Stimulated activated CD4-positive, alpha-beta T cell treated with anti-CD3 and anti-CD28 coated beads, Interleukin-2, amount 100 ng/mL, for 24 hours (primary cell): ENCODE results near the gene CCDC110.
"Not testable (repeated sequence)": the region's sequence is repeated elsewhere in the genome, so short reads cannot be mapped to it uniquely, and the experiment has no call there.

Source experiments
- DNase-seq, 2 donors: peaks; one replicate each; pipeline ENCODE4 v3.0.0-alpha.2; 2020

Gene CCDC110

GRCh38 chr4:185471235-185472102 is at the start of gene CCDC110:
CCDC110 (minus strand) TSS chr4:185471733; CDS start chr4:185471683, 50 bp downstream.
- peak; percentile 91 to 94 for DNase-seq

GRCh38 chr4:185520119-185520518 is 48.6 kb upstream of the CCDC110 start:
- DNase-seq: no peak

DNA sequence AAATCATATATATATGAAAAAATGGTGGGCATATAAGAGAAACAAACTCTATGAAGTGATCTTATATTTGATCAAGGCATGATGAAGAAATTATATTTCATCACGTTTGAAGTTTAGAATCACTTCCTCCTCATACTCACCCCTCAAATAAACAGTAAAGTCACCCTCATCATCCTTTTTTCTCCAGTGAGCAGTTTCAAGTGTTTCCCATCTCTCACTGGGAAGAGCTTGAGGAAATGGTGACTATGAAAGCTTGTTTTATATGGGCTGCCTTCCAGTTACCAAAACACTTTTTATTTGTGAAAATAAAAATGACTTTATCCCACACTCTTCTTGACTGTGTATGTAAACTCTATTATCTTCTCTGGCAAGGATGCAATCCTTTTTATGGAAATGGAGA is 47.0 kb upstream of the CCDC110 start:
- DNase-seq: no peak

GRCh38 chr4:185518069-185518468 is 46.5 kb upstream of the CCDC110 start:
- DNase-seq: no peak

DNA sequence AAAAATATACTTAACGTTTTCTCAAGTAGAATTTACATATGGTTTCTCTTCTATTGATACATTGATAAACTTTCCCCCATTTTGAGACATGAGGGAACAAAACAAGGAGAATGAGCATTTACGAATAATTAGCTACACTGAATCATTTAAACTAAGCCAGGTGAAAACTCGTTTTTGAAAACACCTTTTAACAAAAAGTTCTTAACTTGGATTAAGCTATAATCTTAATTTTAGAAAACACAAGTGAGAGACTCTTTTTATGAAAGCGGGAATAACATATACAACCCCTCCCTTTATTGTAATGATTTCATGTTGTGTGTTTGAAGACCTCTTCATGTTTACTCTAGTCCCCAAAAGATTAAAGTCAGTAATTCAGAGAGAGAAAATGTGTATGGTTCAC is 43.7 kb upstream of the CCDC110 start:
- no peak for DNase-seq

GRCh38 chr4:185514182-185514697 is 42.7 kb upstream of the CCDC110 start:
- no peak for DNase-seq

GRCh38 chr4:185513489-185514181 is 42.1 kb upstream of the CCDC110 start:
- no peak for DNase-seq

GRCh38 chr4:185512516-185512915 is 41.0 kb upstream of the CCDC110 start:
- no peak for DNase-seq

DNA sequence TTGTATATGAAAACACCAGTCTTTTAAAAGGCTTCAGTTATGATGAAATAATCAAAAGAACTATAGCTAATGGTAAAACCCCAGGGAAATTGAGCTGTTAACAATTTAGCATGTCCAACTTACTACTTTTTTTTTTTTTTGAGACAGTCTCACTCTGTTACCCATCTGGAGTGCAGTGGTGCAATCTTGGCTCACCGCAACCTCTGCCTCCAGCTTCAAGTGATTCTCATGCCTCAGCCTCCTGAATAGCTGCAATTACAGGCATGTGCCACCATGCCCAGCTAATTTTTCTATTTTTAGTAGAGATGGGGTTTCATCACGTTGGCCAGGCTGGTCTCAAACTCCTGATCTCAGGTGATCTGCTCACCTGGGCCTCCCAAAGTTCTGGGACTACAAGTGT is 39.7 kb upstream of the CCDC110 start:
- not testable (repeated sequence) for DNase-seq

GRCh38 chr4:185510806-185511205 is 39.3 kb upstream of the CCDC110 start:
- no peak for DNase-seq

DNA sequence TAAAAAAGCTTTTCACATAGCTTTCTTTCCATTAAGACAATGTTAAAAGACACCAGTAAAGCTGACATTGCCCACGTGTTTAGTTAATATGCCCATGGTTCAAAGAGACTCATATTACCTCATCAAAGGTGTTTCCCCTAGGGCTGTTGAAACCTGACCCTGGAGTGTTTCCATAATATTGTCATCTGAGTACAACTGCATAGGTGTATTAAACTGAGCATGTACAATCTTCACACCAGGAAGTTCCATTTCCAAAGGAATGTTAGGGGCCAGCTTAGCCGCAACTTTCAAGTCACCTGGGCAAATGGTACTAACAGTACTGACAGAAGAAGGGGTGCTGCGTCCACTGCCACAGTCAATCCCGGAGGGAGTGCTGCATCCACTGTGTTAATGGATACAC is 36.6 kb upstream of the CCDC110 start:
- no peak for DNase-seq

DNA sequence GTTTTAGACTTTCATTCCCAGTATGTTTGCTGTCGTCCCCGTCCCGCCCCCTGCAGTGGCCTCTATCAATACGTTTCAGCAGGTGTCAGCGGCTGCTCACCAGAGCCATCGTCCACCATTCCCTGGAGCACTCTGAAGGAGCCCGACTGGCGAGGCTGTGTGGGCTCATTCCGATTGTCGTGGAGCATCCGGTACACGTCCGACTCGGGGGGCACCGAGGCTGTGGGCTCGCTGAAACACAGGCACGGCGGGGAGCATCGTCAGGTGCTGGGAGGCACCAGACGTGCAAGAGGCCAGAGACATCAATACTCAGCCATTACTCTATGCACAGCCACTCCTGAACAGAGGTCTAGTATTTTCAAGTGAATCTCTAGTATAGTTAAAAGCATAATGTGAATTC is 34.9 kb upstream of the CCDC110 start:
- DNase-seq: no peak

DNA sequence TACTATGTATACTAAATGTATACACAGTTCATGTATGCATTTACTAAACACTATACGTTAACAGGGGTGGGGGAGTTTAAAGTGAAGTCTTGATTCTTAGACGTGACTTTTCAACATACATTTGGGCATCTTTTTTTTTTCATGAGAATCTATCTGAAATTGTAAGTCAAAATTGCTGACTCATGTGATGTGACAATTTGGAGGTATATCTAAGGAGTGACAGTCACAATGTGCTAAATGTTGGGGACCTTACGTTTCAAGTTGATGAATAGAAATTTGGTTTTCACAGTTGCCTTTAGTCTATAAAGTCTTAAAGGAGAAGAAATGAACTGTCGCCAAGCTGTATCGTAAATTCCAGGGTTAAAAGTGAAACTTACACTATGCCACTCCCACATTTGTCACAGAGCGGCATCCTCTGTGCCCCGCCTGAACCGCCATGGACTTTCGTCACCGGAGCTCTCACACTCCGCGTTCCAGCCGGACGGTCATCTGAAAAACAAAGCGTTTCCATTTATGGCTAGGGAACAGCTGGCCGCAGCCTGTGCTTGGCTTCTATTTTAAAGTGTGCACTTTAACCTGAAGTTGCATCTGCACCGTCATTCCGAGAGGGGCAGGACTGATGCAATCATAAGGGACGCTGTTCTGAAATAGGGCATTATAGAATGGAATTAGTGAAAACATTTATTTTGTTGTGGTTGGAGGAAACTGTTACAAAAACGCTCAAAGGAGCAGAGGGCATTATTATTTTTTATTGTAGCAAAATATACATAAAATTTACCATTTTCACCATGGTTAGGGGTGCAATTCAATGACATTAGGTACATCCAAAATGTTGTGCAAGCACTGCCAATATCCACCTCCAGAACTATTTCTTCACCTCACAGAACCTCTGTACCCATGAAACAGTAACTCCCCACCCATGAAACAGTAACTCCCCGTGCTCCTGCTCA is 32.8 kb upstream of the CCDC110 start:
- DNase-seq: no peak

- no peak for DNase-seq
These were observed 30.9 kb upstream of the CCDC110 start for GRCh38 chr4:185502386-185502785.

DNA sequence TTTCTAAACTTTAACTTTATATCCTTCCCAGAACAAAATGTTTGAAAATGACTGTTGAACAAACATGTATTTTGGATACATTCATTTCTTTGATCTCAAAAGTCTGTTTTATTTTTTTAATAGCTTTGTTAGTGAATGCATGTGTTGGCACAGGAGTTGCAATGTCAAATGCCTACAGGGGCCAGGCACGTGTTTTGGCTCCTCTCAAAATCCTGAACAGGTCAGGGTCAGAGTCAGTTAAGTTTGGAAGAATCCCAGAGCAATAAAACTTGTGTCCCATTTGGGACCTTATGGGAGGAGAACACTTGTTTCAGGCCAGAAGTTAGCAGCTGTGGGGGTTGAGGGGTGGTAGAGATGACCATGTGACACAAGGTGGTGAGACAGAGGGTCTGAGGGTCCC is 29.0 kb upstream of the CCDC110 start:
- no peak for DNase-seq

DNA sequence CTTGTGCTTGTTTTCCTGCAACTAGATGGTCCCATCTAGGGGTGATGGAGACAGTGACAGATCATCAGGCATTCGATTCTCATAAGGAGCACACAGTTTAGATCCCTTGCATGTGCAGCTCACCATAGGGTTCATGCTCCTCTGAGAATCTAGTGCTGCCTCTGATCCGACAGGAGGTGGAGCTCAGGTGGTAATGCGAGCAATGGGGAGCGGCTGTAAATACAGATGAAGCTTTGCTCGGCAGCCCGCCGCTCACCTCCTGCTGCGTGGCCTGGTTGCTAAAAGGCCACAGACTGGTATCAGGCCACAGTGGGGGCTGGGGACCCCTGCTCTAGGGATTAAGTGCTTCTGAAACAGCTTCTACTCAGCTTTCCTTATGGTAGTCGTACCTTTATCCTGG is 28.5 kb upstream of the CCDC110 start:
- DNase-seq: no peak

DNA sequence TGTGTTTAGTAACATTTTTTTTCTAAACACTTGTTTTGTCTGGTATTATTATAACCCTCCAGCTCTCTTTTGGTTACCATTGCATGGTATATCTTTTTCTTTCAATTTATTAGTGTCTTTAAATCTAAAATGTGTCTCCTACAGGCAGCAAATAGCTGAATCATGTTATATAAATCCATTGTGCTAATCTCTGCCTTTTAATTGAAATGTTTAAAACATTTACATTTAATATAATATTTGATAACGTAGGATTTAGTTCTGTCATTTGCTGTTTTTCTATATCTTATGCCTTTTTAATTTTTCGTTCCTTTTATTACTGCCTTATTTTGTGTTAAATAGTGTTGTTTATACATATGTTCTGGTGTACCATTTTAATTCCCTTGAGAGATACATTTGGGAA is 17.1 kb upstream of the CCDC110 start:
- DNase-seq: no peak

GRCh38 chr4:185481401-185481800 is 9.9 kb upstream of the CCDC110 start:
- DNase-seq: no peak

- DNase-seq: no peak
These were observed 8.6 kb upstream of the CCDC110 start for GRCh38 chr4:185480016-185480732.

GRCh38 chr4:185479507-185479971 is 8.0 kb upstream of the CCDC110 start:
- DNase-seq: no peak

DNA sequence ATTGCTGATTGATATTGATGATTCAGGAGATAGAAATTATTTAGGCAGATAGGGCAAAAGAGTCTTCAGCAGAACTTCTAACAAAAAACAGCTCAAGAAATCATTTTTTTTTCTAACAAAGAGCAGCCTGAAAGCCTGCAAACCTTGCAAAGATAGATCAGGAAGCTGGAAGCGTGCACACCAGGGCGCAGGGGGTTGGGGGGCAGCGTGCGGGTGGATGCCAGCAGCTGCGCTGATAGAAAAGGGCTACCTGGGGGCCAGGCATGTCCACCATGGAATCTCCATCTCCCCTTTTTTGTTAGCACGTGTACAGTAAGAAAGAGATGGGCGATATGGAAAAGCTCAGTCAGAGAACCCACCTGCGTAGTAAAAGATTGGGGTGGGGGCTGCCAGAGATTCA is 1.7 kb upstream of the CCDC110 start:
- DNase-seq: no peak

DNA sequence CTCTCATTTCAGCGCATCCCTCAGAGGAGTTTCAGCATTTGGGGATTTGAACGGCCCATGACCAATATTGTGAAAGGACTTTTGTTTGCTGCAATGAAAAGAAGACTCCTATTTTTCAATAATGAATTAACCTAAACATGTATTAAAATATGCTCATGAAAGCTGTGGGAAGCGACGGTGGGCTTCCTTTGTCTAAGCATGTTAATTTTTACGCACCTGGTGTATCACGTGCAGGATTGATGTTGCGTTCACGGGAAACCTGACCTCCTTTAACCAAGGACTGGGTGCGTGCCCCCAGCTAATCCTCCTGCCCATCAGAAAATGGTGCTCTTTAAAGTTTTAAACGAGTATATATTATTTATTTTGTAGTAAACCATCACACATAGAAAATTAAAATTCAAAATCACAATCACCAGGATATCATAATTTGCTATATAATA is 590 bp upstream of the CCDC110 start:
- DNase-seq: no peak
